HL-60 (cell line): Measurements from ENCODE around the gene SH3PXD2A.

ENCODE experiments used
- DNase-seq, 2 experiments: peaks; one replicate each; pipeline ENCODE4 v3.0.0-alpha.2; 2010 to 2020; ENCODE audit warnings: low read depth in 1 of 2, low spot score in 1 of 2
- H3K27ac ChIP-seq: fragments of 250-450 bp; sonication (Bioruptor Pico); replicated peaks from 2 replicates; pipeline ENCODE4 v1.5.1; 2020; ENCODE audit warnings: mild to moderate bottlenecking, moderate library complexity
- H3K27me3 ChIP-seq: fragments of 250-450 bp; sonication (Bioruptor Pico); 2 replicates; pipeline ENCODE4 v1.5.1; 2021; ENCODE audit warnings: mild to moderate bottlenecking, moderate library complexity; ENCODE audit not compliant: insufficient read depth, poor library complexity, severe bottlenecking
- H3K4me3 ChIP-seq: replicated peaks from 2 replicates; pipeline ENCODE4 v1.5.1; 2011; ENCODE audit warnings: mild to moderate bottlenecking, control low read depth, low read length; ENCODE audit not compliant: insufficient read depth
- GABPA ChIP-seq: IDR thresholded peaks from 2 replicates; pipeline ENCODE4 v1.6.1; 2012; ENCODE audit warnings: low read depth
- POLR2AphosphoS5 ChIP-seq: IDR thresholded peaks from 2 replicates; pipeline ENCODE4 v1.6.1; 2012; ENCODE audit warnings: low read depth
- SPI1 ChIP-seq: IDR thresholded peaks from 2 replicates; pipeline ENCODE4 v1.6.1; 2012; ENCODE audit warnings: low read depth, mild to moderate bottlenecking, borderline replicate concordance
- TF ChIP-seq, protein P1 (sequence below): IDR thresholded peaks from one replicate; pipeline ENCODE4 v1.5.1; 2011; ENCODE audit warnings: low read length, control low read depth, inconsistent platforms; ENCODE audit not compliant: insufficient read depth
- TF ChIP-seq, protein P2 (sequence below): IDR thresholded peaks from 2 replicates; pipeline ENCODE4 v1.6.1; 2012; ENCODE audit warnings: low read depth; ENCODE audit not compliant: insufficient replicate concordance

SH3PXD2A gene

DNA sequence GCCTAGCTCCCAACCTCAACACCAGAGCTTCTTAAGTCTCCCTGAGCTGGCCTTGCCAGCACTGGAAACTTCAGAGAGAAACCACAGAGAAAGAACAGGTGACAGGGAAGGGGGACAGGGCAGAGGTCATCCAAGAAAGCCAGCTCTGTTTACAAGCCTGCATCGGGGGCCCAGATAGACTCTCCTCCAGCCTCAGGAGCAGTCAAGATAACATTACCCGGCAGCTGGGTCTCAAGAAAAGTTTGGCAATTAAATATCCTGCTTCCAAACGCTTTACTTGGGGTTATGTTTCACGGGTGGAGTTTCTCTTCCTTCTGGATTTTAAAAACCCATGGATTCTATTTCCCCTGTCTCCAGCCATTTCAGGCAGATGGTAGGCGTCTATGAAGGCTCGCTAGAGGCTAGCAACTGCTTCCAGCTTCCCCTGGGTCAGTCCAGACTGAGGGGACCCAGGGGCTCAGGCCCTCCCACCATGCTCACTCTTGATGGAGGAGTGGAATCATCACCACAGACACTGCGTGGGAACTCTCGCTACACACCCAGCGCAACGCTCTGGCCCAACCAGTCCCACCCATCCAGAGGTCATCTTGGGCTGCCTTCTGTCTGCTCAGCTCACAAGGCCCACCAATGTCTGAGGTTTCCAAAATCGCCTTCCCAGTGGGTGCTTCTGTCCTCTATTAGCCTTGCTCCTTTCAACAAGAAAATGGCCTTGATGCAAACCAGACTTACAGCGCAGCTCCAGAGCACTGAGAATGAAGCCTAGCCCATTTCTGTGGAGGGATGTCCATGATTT, 48.8 kb downstream of the SH3PXD2A start:
- Histone ChIP-seq H3K27me3 (no peaks in the 10 kb centered on the region), H3K27ac (no peak overlapping the region), H3K4me3 (no peak overlapping the region)
- DNase-seq = no peak
- TF ChIP-seq SPI1 (no peak), GABPA (no peak), POLR2AphosphoS5 (no peak)
- TF ChIP-seq, protein P1, sequence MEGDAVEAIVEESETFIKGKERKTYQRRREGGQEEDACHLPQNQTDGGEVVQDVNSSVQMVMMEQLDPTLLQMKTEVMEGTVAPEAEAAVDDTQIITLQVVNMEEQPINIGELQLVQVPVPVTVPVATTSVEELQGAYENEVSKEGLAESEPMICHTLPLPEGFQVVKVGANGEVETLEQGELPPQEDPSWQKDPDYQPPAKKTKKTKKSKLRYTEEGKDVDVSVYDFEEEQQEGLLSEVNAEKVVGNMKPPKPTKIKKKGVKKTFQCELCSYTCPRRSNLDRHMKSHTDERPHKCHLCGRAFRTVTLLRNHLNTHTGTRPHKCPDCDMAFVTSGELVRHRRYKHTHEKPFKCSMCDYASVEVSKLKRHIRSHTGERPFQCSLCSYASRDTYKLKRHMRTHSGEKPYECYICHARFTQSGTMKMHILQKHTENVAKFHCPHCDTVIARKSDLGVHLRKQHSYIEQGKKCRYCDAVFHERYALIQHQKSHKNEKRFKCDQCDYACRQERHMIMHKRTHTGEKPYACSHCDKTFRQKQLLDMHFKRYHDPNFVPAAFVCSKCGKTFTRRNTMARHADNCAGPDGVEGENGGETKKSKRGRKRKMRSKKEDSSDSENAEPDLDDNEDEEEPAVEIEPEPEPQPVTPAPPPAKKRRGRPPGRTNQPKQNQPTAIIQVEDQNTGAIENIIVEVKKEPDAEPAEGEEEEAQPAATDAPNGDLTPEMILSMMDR = no peak
- TF ChIP-seq, protein P2, sequence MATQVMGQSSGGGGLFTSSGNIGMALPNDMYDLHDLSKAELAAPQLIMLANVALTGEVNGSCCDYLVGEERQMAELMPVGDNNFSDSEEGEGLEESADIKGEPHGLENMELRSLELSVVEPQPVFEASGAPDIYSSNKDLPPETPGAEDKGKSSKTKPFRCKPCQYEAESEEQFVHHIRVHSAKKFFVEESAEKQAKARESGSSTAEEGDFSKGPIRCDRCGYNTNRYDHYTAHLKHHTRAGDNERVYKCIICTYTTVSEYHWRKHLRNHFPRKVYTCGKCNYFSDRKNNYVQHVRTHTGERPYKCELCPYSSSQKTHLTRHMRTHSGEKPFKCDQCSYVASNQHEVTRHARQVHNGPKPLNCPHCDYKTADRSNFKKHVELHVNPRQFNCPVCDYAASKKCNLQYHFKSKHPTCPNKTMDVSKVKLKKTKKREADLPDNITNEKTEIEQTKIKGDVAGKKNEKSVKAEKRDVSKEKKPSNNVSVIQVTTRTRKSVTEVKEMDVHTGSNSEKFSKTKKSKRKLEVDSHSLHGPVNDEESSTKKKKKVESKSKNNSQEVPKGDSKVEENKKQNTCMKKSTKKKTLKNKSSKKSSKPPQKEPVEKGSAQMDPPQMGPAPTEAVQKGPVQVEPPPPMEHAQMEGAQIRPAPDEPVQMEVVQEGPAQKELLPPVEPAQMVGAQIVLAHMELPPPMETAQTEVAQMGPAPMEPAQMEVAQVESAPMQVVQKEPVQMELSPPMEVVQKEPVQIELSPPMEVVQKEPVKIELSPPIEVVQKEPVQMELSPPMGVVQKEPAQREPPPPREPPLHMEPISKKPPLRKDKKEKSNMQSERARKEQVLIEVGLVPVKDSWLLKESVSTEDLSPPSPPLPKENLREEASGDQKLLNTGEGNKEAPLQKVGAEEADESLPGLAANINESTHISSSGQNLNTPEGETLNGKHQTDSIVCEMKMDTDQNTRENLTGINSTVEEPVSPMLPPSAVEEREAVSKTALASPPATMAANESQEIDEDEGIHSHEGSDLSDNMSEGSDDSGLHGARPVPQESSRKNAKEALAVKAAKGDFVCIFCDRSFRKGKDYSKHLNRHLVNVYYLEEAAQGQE = no peak

DNA sequence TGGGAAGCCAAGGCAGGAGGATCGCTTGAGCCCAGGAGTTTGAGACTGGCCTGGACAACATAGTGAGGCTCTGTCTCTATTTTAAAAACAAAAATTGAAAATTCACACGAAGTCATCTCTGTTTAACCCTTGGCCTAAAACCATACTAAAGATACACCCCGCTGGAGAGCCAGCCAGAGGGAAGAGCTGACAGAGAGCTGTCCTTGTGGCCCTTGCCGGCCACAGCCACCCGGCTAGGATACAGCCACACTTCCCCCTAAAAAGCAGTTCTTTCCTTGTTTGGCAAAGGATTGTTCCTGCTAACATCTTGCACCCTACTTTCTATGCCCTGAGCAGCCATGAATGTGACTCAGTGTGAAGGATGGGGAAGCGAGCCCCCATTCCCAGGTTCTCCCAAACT, 49.6 kb downstream of the SH3PXD2A start:
- H3K27ac ChIP-seq = no peak overlapping the region
- no peak overlapping the region for H3K4me3 ChIP-seq
- no peaks in the 10 kb centered on the region for H3K27me3 ChIP-seq
- DNase-seq = no peak
- TF ChIP-seq POLR2AphosphoS5 (no peak), GABPA (no peak), SPI1 (no peak)
- TF ChIP-seq, protein P2 = no peak
- TF ChIP-seq, protein P1 = no peak

DNA sequence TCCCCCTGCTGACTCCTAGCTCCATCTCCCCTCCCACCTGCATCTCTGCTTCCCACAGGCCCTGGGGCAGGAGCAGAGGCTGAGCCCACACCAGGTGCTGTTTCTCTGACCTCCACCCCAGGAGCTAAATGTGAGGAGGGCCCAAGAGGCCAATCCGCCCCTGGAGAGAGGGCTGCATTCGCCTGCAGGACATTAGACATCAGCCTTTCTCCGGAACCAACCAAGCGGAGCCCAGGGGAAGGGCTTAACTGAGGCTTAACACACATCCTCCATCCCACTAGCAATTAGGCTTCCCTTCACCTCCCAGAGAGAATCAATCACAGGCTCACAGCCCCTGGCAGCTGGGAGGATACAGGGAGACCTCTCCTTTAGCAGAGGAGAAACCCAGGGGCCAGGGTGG, 50.5 kb downstream of the SH3PXD2A start:
- TF ChIP-seq, protein P2 = no peak
- no peak for TF ChIP-seq GABPA
- TF ChIP-seq, protein P1 = no peak
- TF ChIP-seq POLR2AphosphoS5 = no peak
- TF ChIP-seq SPI1 = no peak

More for the DNA sequence above, 50.5 kb downstream of the SH3PXD2A start:
- DNase-seq = no peak
- H3K27ac ChIP-seq = no peak overlapping the region
- H3K27me3 ChIP-seq = no peaks in the 10 kb centered on the region
- no peak overlapping the region for H3K4me3 ChIP-seq
